Hematopoietic multipotent progenitor cell treated with erythropoietin and hydrocortisone succinate and interleukin-3 and kit ligand, for 15 days (in vitro differentiated cells): ENCODE data around the gene USB1.

Source experiments
- DNase-seq: peaks from one replicate; pipeline ENCODE4 v3.0.0-alpha.2; 2015; ENCODE audit warnings: low spot score

Gene USB1

DNA sequence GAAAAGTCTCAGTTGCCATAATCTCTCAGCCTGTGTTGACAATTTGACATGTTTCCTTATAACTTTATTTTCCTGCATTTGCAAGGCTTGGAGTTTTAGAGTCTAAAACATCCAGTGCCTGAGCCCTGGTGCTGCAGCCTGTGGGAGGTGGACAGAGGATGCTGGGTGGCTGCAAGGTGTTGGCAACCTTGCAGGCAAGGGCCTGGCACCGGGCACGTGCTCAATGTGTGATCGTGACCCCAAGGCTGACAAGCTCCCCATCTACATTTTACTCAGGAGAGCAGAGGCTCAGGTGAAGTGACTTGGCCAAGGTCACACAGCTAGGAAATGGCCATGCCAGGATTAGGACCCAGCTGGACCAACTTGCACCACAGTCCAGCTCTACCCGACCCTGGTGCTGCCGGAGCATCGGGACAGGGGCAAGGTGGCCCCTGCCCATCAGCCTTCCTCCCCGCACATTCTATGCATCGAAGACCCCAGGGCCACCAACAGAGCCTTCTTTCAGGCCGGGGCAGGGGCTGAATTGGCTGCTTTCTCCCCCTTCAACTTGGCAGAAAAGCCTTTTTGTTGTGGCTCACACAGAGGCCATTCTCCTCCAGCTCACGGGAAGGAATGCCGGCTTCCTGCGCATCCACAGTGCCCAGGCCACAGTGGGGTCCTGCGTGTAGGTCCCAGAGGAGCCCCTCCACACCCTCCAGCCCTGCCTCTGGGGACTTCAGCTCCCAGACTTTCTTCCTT lies 47.5 kb downstream of the USB1 start:
- DNase-seq, result no peak

- DNase-seq, result no peak
Measured at GRCh38 chr16:58049232-58050185, 48.3 kb downstream of the USB1 start.

GRCh38 chr16:58051296-58051695 lies 50.1 kb downstream of the USB1 start:
- no peak for DNase-seq

- DNase-seq, result no peak
Measured at GRCh38 chr16:58051821-58052603, 50.8 kb downstream of the USB1 start.

DNA sequence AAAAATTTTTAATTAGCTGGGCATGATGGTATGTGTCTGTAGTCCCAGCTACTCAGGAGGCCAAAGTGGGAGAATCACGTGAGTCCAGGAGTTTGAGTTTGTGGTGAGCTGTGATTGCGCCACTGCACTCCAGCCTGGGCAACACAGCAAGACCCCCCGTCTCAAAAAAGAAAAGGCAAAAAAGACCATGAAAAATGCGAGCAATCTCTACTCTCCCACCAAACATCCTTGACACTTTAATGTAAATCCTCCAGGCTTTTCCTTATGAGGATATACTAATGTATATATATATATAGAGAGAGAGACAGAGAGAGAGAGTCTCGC lies 52.4 kb downstream of the USB1 start:
- no peak for DNase-seq

- no peak for DNase-seq
Measured at GRCh38 chr16:58054289-58054688, 53.1 kb downstream of the USB1 start.

- no peak for DNase-seq
Measured at GRCh38 chr16:58056580-58056979, 55.4 kb downstream of the USB1 start.

DNA sequence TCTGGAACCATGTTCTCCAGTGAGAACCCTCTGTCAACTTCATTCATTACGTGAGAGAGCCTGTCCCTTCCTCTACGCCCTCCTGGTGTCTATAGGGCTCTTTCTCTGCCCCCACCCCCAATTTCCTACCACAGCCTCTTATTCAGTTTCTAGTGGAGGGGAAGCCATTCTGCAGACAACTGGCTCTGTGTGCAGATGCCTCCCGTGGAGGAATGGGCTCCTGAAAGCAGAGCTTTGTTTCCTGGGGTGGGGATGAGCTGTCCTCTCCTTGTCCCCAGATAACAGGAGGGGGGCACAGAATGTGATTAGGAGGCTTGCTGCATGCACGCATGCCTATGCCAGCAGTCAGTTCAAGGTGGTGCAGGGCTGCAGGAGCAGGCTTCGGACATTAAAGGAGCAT lies 55.9 kb downstream of the USB1 start:
- no peak for DNase-seq

GRCh38 chr16:58057784-58058183 lies 56.6 kb downstream of the USB1 start:
- no peak for DNase-seq

GRCh38 chr16:58062821-58063220 lies 61.6 kb downstream of the USB1 start:
- no peak for DNase-seq

GRCh38 chr16:58063377-58064076 lies 62.3 kb downstream of the USB1 start:
- DNase-seq, result no peak

DNA sequence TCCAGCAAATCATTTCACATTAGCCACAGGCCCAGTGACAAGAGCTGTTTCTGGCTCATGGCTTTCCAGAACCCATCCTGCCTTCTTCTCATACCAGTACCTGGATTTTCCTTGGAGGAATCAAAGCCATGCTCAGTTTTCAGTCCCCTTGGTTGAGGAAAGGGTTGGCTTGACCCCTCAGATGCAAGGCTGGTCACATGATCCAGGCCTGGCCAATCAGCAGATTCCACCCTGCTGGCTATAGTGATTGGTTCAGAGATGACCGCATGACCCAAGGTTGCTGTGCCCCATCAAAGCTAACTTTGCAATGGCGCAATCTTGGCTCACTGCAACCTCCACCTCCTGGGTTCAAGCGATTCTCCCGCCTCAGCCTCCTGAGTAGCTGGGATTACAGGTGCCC lies 69.4 kb downstream of the USB1 start:
- no peak for DNase-seq
